GM12878 (cell line): ENCODE results near the gene DOCK2. TPM values are rescaled to one million over a fixed set of nuclear protein-coding genes. Genes with fewer than 3 reads are reported as not detected.

Experiments used
- ATAC-seq: fragments of 200-7000 bp; cut with Tn5 transposase; 3 replicates; pipeline ENCODE4 v1.9.1; 2020; ENCODE audit warnings: mild to moderate bottlenecking, moderate library complexity
- BruUV-seq: library from RNA; stranded (reverse); fragments of 400-500 nt; replicated peaks from 2 replicates; lab custom pipeline; 2021; lab: Mats Ljungman, UMichigan
- CTCF ChIA-PET: fragments of 300-600 bp; sonication (Branson Sonifier 250); formaldehyde crosslinking; extraction: SDS; loops from one replicate; lab custom pipeline; 2021; ENCODE audit warnings: inconsistent platforms; lab: Yijun Ruan, JAX
- POLR2A ChIA-PET: fragments of 350-600 bp; formaldehyde crosslinking; extraction: SDS; loops from one replicate; lab custom pipeline; 2021; ENCODE audit warnings: inconsistent platforms; lab: Charles Lee
- RAD21 ChIA-PET: fragments of 300-600 bp; sonication (Branson Sonifier 250); formaldehyde crosslinking; loops from one replicate; lab custom pipeline; 2023; ENCODE audit warnings: antibody characterized with exemption; ENCODE audit not compliant: unreplicated experiment; lab: Charles Lee
- SMC1A ChIA-PET: fragments of 300-600 bp; sonication (Branson Sonifier 250); formaldehyde crosslinking; loops from one replicate; lab custom pipeline; 2023; ENCODE audit not compliant: unreplicated experiment, uncharacterized antibody; lab: Charles Lee
- DNase-seq: peaks from one replicate; pipeline ENCODE4 v3.0.0-alpha.2; 2011; ENCODE audit warnings: low read depth, low spot score
- FAIRE-seq: peaks from 3 replicates; lab custom pipeline; 2011; peaks lifted over from hg19 to GRCh38; lab: Jason Lieb, UNC
- H2AFZ ChIP-seq: 2 replicates; pipeline ENCODE4 v1.6.0; 2011; ENCODE audit warnings: low read depth, low read length, control low read depth; ENCODE audit not compliant: control insufficient read depth
- H3K27ac ChIP-seq: 2 replicates; pipeline ENCODE4 v1.5.1; 2011; ENCODE audit warnings: control low read depth; ENCODE audit not compliant: control insufficient read depth, insufficient read depth
- H3K27me3 ChIP-seq, 2 experiments: replicated peaks in 1 of 2; 2 replicates each; pipeline versions ENCODE4 v1.6.0 to v1.6.1; 2011; ENCODE audit warnings: low read length in 1 of 2; ENCODE audit not compliant: control insufficient read depth in 2 of 2, insufficient read depth in 2 of 2
- H3K36me3 ChIP-seq, 2 experiments: 2 replicates each; pipeline ENCODE4 v1.5.1; 2011; ENCODE audit warnings: low read length in 1 of 2; ENCODE audit not compliant: control insufficient read depth in 2 of 2, insufficient read depth in 2 of 2
- H3K4me1 ChIP-seq: 2 replicates; pipeline ENCODE4 v1.6.1; 2011; ENCODE audit warnings: mild to moderate bottlenecking, low read length, moderate library complexity, mixed read lengths; ENCODE audit not compliant: control insufficient read depth, insufficient read depth
- H3K4me2 ChIP-seq: 2 replicates; pipeline ENCODE4 v1.6.0; 2011; ENCODE audit warnings: control low read depth; ENCODE audit not compliant: control insufficient read depth, insufficient read depth
- H3K4me3 ChIP-seq: fragments of 200-600 bp; sonication (generic); 2 replicates; pipeline ENCODE4 v1.5.1; 2016
- H3K79me2 ChIP-seq: 2 replicates; pipeline ENCODE4 v1.6.0; 2011; ENCODE audit warnings: low read length; ENCODE audit not compliant: control insufficient read depth, insufficient read depth
- H3K9ac ChIP-seq: 2 replicates; pipeline ENCODE4 v1.8.0; 2011; ENCODE audit warnings: low read length, control low read depth, mixed read lengths; ENCODE audit not compliant: control insufficient read depth, insufficient read depth
- H3K9me3 ChIP-seq: replicated peaks from 3 replicates; pipeline ENCODE4 v1.5.1; 2011; ENCODE audit warnings: mild to moderate bottlenecking, low read length; ENCODE audit not compliant: control insufficient read depth, insufficient read depth
- H4K20me1 ChIP-seq: 2 replicates; pipeline ENCODE4 v1.6.0; 2011; ENCODE audit not compliant: control insufficient read depth, insufficient read depth
- IKZF1 ChIP-seq: fragments of 450-650 bp; conservative IDR thresholded peaks from 2 replicates; pipeline ENCODE4 v1.6.1; 2017; ENCODE audit warnings: antibody characterized with exemption, mild to moderate bottlenecking
- MTA2 ChIP-seq: fragments of 450-650 bp; IDR thresholded peaks from 2 replicates; pipeline ENCODE4 v1.6.1; 2016; ENCODE audit warnings: low read depth, mild to moderate bottlenecking, moderate library complexity
- PAX5 ChIP-seq: IDR thresholded peaks from 2 replicates; pipeline ENCODE4 v1.6.1; 2011; ENCODE audit warnings: low read depth, low read length, borderline replicate concordance
- PBX3 ChIP-seq: IDR thresholded peaks from 2 replicates; pipeline ENCODE4 v1.6.1; 2011; ENCODE audit warnings: mild to moderate bottlenecking, low read depth, low read length, moderate library complexity; ENCODE audit not compliant: insufficient replicate concordance
- POLR2A ChIP-seq: IDR thresholded peaks from 2 replicates; pipeline ENCODE4 v1.6.1; 2011; ENCODE audit warnings: low read depth, mild to moderate bottlenecking, low read length
- POLR2AphosphoS2 ChIP-seq: IDR thresholded peaks from 2 replicates; pipeline ENCODE4 v1.6.1; 2011; ENCODE audit warnings: low read depth, mild to moderate bottlenecking, low read length, improper control_type of control experiment, moderate library complexity
- RELB ChIP-seq: fragments of 450-650 bp; IDR thresholded peaks from 2 replicates; pipeline ENCODE4 v1.6.1; 2017; ENCODE audit warnings: low read depth, mild to moderate bottlenecking, moderate library complexity
- SPI1 ChIP-seq: IDR thresholded peaks from 2 replicates; pipeline ENCODE4 v1.6.1; 2011; ENCODE audit warnings: low read depth, mild to moderate bottlenecking, low read length, moderate library complexity, borderline replicate concordance; ENCODE audit not compliant: insufficient read depth
- STAT3 ChIP-seq: IDR thresholded peaks from 2 replicates; pipeline ENCODE4 v1.6.1; 2011; ENCODE audit warnings: low read depth, low read length, improper control_type of control experiment
- ZNF217 ChIP-seq: fragments of 450-650 bp; IDR thresholded peaks from 2 replicates; pipeline ENCODE4 v1.6.1; 2017; ENCODE audit warnings: antibody characterized with exemption, mild to moderate bottlenecking
- ZNF24 ChIP-seq: fragments of 450-650 bp; IDR thresholded peaks from 2 replicates; pipeline ENCODE4 v1.6.1; 2017; ENCODE audit warnings: antibody characterized with exemption, mild to moderate bottlenecking
- ZNF687 ChIP-seq: fragments of 450-650 bp; IDR thresholded peaks from 2 replicates; pipeline ENCODE4 v1.6.1; 2017; ENCODE audit warnings: mild to moderate bottlenecking, moderate library complexity
- ZSCAN29 ChIP-seq: fragments of 450-650 bp; IDR thresholded peaks from 2 replicates; pipeline ENCODE4 v1.6.1; 2017; ENCODE audit warnings: mild to moderate bottlenecking, moderate library complexity
- ZZZ3 ChIP-seq: IDR thresholded peaks from 2 replicates; pipeline ENCODE4 v1.6.1; 2011; ENCODE audit warnings: low read depth; ENCODE audit not compliant: control insufficient read depth, insufficient read length
- WGBS: methylation state at CpG from one replicate; pipeline ENCODE4 v1.1.6; 2016; ENCODE audit warnings: low lambda C conversion rate; ENCODE audit not compliant: insufficient replicate concordance, insufficient coverage; ENCODE audit errors: missing lambda C conversion rate; 5-methylcytosine and 5-hydroxymethylcytosine counted together
- in situ Hi-C: fragments of 300-500 bp; cut with MboI; formaldehyde crosslinking; loops from 9 replicates; pipeline ENCODE4 v1.14.3; 2018; ENCODE audit warnings: mixed read lengths
- intact Hi-C: fragments of 100-400 bp; cut with micrococcal nuclease; formaldehyde crosslinking; loops from one replicate; pipeline ENCODE4 v1.14.2; 2022; ENCODE audit not compliant: unreplicated experiment
- polyA plus RNA-seq, 11 experiments: library from polyadenylated mRNA; depleted of rRNA in 4 of 11; unstranded in 6 of 11; stranded (reverse) in 5 of 11; fragments of >200 nt; fragmentation: Nextera tagmentation in 4 of 11; fragmentation: Illumina TruSeq in 1 of 11; extraction: Ambion mirVana in 4 of 11; extraction: Trizol in 1 of 11; gene quantifications; 1 replicate in 1 of 11; 2 replicates in 10 of 11; pipeline versions ENCODE4 v1.2.1 to v1.2.3, GENCODE V29; 2011 to 2016; ENCODE audit warnings: inconsistent platforms in 2 of 11, missing spikeins in 2 of 11, low read depth in 1 of 11
- total RNA-seq, 4 experiments: library from RNA; depleted of rRNA in 3 of 4; stranded (reverse); fragments of >200 nt in 3 of 4; fragmentation: Illumina TruSeq in 1 of 4; extraction: Trizol in 1 of 4; gene quantifications; 2 replicates each; pipeline versions ENCODE4 v1.2.1 to v1.2.3, GENCODE V29; 2013 to 2021

Gene DOCK2
- total and polyA plus RNA-seq, 10 of the 15 experiments (the other 5 are each of a cell fraction or from before 2014, with no cell fraction given), result 34.2 to 192 (median 118) TPM

- TF ChIP-seq POLR2AphosphoS2, result no peak
- TF ChIP-seq IKZF1, result no peak
Observed at GRCh38 chr5:169706758-169707450, 69.8 kb downstream of the DOCK2 start (continued).

- ChIA-PET RAD21 (interaction anchor here (2.0 to 4.2 kb wide), 2 partner anchors 56 to 97 kb away, joined by 6 to 33 read pairs; no protein-coding TSS in a partner anchor), SMC1A (interaction anchor here (3.0 to 9.0 kb wide), 3 partner anchors 12 to 98 kb away, joined by 19 to 123 read pairs (median 104); no protein-coding TSS in a partner anchor), CTCF (interaction anchor here (3.1 kb wide), 1 partner anchor 10 kb away, joined by 20 read pairs; no protein-coding TSS in a partner anchor), POLR2A (interaction anchor here (0.5 to 1.3 kb wide), 2 partner anchors 10 to 97 kb away, joined by 3 read pairs; no protein-coding TSS in a partner anchor)
- no peak for FAIRE-seq
- H4K20me1 ChIP-seq, result no peaks in the 10 kb centered on the region
- H3K4me3 ChIP-seq, result no peak overlapping the region
- in situ Hi-C loops (no loop called here), intact Hi-C loops (loop anchor here (10.0 kb wide), 2 partner anchors 197 to 367 kb away; no protein-coding TSS in a partner anchor)
- H3K4me2 ChIP-seq, result no peak overlapping the region
- ATAC-seq, result no peak
- 93% methylated on average over 3 of the region's 3 CpGs for WGBS
- no TSS peak for BruUV-seq
- no peaks in the 10 kb centered on the region for H3K27me3 ChIP-seq
- no peak overlapping the region for H3K9ac ChIP-seq
- peaks cover 3% of the 10 kb centered on the region; the same call in 1 of the 2 replicates for H3K79me2 ChIP-seq
- no peaks in the 10 kb centered on the region for H3K9me3 ChIP-seq
- H2AFZ ChIP-seq, result no peak overlapping the region
- peaks cover 25 to 60% of the 10 kb centered on the region in 2 experiments for H3K36me3 ChIP-seq
- H3K27ac ChIP-seq, result no peak overlapping the region
- DNase-seq, result no peak
- peaks cover 39% of the 10 kb centered on the region for H3K4me1 ChIP-seq
- TF ChIP-seq ZSCAN29, result no peak
- no peak for TF ChIP-seq STAT3
- TF ChIP-seq ZNF687, result no peak
- no peak for TF ChIP-seq IKZF1
- no peak for TF ChIP-seq ZNF24
- no peak for TF ChIP-seq SPI1
- TF ChIP-seq RELB, result no peak
- TF ChIP-seq ZNF217, result no peak
- no peak for TF ChIP-seq PAX5
- TF ChIP-seq MTA2, result no peak
- no peak for TF ChIP-seq POLR2A
- no peak for TF ChIP-seq ZZZ3
- TF ChIP-seq PBX3, result no peak
Observed at GRCh38 chr5:169707686-169708085, 70.6 kb downstream of the DOCK2 start.
